Epithelial cell of proximal tubule (primary cell): ENCODE data around the gene CALHM5. TPM values are rescaled to one million over a fixed set of nuclear protein-coding genes. Genes with fewer than 3 reads are reported as not detected.

Experiments
- DNase-seq: peaks from one replicate; pipeline ENCODE4 v3.0.0-alpha.2; 2011; ENCODE audit warnings: low read depth
- H3K4me3 ChIP-seq: 2 replicates; pipeline ENCODE4 v1.5.1; 2011; ENCODE audit warnings: low read depth, mild to moderate bottlenecking, low read length
- CTCF ChIP-seq: conservative IDR thresholded peaks from 2 replicates; pipeline ENCODE4 v1.5.1; 2012; ENCODE audit warnings: low read depth, mild to moderate bottlenecking, low read length
- total RNA-seq: library from RNA; depleted of rRNA; stranded (reverse); fragments of >200 nt; gene quantifications from 2 replicates; pipeline ENCODE4 v1.2.3, GENCODE V29; 2015

Gene CALHM5
- total RNA-seq, 1 donor from 2014 or later: 0.12 TPM

DNA sequence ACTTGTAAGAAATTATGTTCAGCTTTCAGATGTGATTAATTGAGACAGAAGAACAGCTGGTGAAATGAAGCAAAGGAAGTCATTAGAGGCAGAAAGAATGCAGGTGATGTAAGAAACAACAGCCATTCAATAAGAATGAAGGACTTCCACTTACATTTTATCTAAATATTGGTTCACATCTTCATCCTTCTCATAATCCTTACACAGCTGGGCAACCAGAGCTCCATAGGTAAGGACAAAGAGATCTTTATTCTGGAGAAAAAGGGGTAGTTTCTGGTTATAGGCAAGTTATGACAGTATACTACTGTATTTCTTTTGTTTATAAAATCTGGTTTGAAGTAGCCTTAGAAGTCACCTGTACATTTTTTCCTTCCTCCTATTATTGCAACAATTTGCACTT lies 31.7 kb downstream of the CALHM5 start:
- DNase-seq: no peak
- TF ChIP-seq CTCF: no peak
- no peak overlapping the region for H3K4me3 ChIP-seq

DNA sequence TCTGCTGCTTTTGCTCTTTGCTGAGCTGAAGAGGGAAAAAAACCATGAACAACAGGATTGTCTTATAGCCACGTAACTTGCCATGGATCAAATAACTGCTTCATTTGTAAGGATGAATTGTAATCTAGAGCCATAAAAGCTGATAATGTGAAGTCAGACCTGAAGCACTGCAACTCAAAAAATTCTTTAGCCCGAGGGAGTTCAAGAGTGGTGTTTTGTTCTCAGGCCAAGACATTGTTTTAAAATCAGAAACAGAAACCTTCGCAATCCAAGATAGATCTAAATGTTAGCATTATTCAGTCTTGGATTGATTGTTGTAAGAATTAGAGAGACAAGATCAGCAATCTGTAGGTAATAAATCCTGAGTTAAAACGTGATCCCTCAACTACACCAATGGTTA lies 34.2 kb downstream of the CALHM5 start, which contains the start of gene TRAPPC3L:
Gene TRAPPC3L, minus strand, starts transcription at position 34 of the 400 bp plus-strand sequence. CDS start 170 bp downstream, outside the sequence.
- TF ChIP-seq CTCF: no peak
- H3K4me3 ChIP-seq: no peak within 1 kb of the TSS
- DNase-seq: no peak

DNA sequence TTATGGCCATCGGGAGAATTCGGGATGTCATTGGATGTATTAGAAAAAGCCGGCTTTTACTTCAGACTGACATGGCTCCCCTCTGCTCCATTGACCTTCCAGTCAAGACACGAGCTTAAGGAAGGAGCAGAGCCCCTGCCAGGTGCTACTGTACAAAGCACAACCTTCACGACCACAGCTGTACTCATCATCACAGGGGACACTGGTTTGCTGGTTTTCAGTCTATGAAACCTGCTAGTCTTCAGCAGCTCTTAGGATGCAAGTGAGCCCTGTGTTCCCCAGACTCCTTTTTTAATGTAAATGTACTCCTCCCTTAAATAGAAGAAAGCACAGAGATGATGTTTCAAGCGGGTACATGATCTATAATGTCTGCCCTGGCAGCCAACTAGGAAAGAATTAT lies 35.9 kb downstream of the CALHM5 start:
- TF ChIP-seq CTCF: no peak
- no peak overlapping the region for H3K4me3 ChIP-seq
- DNase-seq: no peak

DNA sequence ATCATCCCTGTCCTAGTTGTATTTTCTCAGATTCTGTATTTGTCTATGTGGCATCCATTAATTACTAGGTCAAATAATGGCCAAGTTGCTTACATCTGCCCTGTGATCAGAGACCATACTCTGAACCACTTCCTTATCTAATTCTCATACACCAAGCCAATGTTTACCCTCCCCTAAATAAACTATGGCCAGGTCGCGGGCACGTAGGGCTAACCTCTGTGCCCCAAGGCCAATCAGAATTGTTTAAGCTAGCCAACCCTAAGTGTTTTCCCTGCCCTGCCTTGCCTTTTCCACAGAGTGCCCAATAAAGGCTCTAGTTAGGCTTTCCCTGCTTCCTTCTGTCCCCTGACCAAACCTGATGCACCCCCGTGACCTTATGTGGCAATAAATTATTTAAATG lies 39.4 kb downstream of the CALHM5 start:
- no peak for TF ChIP-seq CTCF
- DNase-seq: no peak
- no peak overlapping the region for H3K4me3 ChIP-seq

GRCh38 chr6:116553451-116553850 lies 42.0 kb downstream of the CALHM5 start, which contains the start of gene CALHM4:
TSS of gene CALHM4 (plus strand) at chr6:116553751. CDS start at chr6:116553794, 43 bp downstream.
- no peak within 1 kb of the TSS for H3K4me3 ChIP-seq
- TF ChIP-seq CTCF: no peak
- no peak for DNase-seq

DNA sequence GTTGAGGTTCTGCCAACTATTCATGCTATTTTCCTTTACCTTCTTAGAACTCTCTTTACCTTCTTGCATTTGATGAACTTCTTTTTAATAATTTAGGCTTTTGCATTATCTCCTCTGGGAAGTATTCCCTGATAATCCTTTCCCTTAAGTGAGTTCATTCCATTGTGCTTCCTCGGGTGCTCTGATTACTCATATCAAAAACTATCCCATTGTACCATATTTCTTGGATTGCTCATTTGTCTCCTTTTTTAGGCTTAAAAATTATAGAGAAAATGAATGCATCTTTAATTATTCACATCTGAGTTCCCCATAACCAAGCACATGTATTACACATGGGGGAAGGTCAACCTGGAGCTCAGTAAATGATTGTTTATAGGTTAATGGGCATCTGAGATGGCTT lies 44.6 kb downstream of the CALHM5 start:
- H3K4me3 ChIP-seq: no peak overlapping the region
- peak; percentile 49 for DNase-seq
- TF ChIP-seq CTCF: no peak

- no peak for DNase-seq
- no peak for TF ChIP-seq CTCF
- no peak overlapping the region for H3K4me3 ChIP-seq
Measured at GRCh38 chr6:116556814-116557415, 45.5 kb downstream of the CALHM5 start.
